ENCODE measurements around the gene RAI1.
A peak's percentile ranks its signal among the peaks of the same experiment; 100 is the strongest.

RAI1 gene

GRCh38 chr17:17836818-17837379 lies 155.6 kb downstream of the RAI1 start, which contains the start of gene SREBF1:
TSS of gene SREBF1 (minus strand) at chr17:17836986. CDS start at chr17:17836817, 169 bp downstream.
- DNase-seq = peak in 1 of 2 donors; percentile 46

GRCh38 chr17:17837380-17837821 lies 156.1 kb downstream of the RAI1 start:
- no peak for DNase-seq

- DNase-seq = no peak
Observed at GRCh38 chr17:17837966-17838962, 157.0 kb downstream of the RAI1 start.

DNA sequence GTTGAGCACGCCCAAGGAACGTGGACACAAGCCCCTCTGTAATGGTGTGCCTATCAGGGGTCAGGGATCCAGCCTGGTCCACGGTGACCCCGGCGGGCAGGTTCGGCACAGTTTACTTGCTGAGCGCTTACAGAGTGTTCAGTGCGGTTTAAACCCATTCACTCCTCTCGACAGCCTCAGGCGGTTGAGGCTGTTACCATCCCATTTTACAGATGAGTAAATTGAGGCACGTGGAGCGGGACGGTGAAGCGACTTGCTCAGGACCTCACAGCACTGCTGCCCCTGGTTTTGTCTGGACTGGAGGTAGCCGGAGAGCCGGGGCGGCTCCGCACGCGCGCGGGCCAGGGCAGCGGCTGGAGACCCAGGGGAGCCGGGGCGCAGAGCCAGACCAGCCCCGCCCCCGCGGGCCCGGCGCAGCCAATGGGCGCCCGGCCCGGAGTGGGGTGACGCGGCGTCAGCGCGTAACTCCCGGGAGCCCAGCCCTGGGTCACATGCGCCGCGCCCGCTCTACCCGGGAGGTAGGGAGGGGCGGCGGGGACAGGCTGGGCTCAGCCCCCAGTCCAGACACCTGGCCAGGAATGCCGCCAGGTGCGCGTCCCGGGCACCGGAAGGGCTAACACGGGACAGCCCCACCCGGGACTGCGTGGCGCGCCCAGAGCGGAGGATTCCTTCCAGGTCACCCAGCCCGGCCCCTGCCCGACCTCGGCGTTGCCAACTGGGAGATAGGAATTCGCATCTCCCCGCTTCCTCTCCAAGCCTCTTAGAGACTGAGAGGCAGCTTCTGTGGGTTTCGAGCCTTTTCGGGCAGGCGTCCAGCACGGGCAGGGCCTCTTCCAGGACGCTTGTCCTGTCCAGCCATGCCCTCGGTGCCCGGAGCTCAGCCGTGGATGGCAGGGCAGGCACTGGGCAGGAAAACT lies 158.8 kb downstream of the RAI1 start:
- peak; percentile 26 to 63 for DNase-seq

DNA sequence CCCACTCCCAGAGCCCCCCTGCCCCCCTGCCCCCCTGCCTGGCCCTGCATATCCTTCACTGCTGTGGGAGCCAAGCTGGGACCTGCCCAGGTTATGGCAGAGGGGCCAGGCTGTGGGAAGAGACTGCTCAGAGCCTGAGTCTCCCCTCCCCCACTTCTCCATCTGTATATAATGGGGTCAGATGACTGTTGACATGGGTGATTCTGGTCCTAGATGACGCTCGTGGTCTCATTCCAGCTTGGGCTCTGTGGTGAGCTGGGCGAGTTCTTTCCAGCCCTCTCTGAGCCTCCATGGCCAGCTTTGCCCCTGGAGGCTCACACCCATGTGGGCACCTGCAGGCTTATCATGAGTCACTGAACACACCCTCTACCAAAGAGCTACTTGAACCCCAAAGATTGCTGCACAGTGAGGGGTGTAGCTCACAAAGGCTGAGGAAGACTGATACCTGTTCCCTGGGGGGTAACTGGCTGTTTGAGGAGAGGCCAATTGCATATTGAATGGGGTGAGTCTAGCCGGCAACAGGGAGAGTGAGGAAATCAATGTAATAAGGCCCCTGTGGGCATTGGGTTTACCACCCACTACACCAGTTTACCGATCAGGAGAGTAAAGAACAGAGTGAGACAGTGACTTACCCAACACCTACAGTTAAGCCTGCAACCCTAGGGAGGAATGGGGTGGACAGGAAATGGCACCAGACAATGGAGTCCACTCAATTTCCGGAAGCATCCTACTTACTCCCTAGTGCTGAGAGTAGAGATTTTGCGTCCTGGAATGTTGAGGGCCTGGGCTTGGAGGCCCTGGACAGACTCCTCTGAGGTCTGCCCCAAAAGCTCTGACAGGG lies 159.7 kb downstream of the RAI1 start:
- no peak for DNase-seq

DNA sequence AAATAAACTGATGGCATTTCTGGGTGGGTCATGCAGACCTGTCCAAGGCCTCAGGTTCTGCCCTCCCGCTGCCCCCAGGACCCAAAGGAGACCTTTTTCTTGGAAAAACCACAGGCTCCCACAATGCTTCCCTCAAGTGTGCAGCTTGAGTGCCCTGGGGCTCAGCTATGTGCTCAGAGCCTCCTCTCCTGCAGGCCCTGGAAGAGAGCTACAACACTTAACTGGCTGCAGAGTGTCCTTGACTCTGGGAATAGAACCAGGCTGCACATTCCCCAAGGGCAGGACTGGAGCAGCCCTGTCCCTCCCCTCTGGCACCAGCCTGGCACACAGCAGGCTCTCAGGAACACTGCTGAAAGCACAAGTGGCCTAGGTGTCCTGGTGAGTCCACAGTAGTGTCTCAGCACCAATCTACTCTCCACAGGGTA lies 160.4 kb downstream of the RAI1 start:
- no peak for DNase-seq

DNA sequence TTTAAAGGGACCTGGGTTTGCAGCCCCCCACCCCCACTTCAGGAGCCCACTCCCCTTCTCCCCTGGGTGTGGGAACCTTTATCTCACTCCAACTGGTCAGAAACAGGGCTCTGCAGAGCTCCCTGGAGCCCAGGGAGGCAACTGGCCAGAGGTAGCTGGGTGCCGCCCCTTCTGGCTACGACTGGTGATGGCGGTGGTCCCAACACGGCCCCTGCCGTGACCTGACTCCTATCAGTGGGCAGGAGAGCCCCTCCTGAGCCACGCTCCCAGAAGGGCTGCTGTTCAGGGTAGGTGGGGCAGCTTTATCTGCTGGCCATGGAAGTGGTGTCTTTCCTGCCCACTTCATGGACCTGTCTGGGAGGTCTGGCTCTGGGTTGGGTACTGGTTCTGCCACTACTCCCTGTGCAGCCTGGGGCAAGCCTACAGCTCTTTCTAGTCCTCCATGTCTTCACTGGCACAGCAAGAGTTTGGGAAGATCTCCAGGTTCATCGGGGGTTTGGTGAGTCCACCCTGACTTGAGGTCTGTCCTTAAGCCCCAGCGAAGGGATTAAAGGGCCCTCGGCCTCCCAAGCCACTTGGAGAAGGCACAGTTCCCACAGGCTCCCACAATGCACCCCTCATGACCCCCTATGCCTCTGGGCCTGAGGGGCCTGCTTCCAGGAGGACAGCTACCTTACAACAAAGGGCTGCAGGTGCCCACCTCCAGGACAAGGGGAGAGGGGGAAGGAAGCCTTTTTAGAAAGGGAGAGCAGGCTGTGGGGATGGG lies 161.0 kb downstream of the RAI1 start:
- DNase-seq = no peak

- DNase-seq = no peak
Observed at GRCh38 chr17:17843096-17843495, 161.8 kb downstream of the RAI1 start.

- DNase-seq = no peak
Observed at GRCh38 chr17:17844079-17844478, 162.8 kb downstream of the RAI1 start.

DNA sequence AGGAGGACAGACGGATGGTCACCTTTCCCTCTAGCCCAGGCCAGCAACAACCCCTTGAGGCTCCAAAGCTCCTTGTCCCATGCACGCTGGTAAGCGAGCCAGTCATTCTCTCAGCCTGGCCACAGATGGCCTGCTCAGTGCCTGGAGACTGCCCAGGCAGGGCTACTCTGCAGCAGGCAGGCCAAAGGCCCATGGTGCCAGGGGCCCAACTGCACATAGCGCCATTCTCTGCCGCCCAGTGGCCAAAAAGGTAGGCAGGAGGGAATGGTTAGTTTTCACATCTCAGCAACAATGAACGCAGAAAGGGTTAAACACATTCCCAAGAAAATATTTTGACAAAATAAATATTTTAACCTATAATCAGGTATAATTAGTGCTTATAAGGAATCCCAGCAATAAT lies 163.2 kb downstream of the RAI1 start:
- no peak for DNase-seq

- no peak for DNase-seq
Observed at GRCh38 chr17:17845046-17845775, 164.0 kb downstream of the RAI1 start.

GRCh38 chr17:17846003-17846402 lies 164.7 kb downstream of the RAI1 start:
- DNase-seq = no peak

GRCh38 chr17:17846645-17847044 lies 165.4 kb downstream of the RAI1 start:
- DNase-seq = no peak

GRCh38 chr17:17847118-17847689 lies 165.9 kb downstream of the RAI1 start:
- DNase-seq = no peak

DNA sequence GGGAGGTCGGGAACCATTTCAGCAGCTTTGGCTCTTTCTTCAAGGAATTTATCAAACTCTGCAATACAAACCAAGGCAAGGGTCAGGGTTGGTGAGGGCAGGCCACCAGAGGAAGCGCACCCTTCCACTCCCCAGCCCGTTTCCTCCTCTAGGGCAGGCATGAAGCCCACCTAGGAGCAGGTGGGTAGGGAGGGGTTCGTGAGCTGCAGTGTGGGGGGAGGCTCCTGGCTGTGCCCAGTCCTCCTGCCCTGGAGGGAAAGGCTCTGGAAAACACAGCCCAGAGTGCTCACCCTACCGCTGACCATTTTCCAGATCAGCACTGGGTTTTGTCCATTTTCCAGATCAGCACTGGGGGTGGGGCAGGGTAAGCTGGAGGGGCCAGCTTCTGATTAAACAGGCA lies 166.5 kb downstream of the RAI1 start:
- no peak for DNase-seq

DNA sequence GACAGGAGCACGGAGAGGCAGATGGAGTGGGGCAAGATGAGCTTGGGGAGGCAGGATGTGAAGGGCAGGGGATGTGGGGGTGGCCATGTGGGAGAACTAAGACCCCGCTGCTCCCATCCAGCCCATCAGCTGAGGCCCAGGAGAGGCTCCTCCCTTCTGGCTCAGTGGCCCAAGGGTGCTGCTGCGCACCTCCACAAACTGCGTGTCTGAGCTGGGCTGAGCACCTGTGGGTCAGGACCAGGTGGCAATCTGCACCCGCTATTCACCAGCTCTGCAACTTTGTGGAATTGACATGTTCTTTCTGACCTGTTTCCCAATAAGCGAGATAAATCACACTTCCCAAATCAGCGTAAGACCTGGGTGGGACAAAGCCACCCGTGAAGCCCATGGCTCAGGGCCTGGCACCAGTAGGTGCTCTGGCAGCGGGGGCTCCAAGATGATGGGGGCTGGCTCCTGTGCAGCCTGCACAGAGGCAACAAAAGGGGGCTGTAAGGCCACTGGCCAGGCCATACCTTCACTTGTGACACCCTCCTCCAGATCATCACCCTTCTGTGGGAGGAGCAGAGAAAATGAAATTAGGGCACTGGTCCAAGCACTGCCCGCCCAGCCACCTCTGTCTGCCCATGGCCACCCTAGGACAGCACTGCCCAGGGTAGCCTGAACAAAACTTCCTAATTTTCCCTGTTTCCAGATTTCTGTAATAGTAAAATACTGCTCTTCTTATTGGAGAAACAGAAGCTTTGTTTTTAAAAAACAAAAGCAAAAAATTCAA lies 167.2 kb downstream of the RAI1 start:
- no peak for DNase-seq

DNA sequence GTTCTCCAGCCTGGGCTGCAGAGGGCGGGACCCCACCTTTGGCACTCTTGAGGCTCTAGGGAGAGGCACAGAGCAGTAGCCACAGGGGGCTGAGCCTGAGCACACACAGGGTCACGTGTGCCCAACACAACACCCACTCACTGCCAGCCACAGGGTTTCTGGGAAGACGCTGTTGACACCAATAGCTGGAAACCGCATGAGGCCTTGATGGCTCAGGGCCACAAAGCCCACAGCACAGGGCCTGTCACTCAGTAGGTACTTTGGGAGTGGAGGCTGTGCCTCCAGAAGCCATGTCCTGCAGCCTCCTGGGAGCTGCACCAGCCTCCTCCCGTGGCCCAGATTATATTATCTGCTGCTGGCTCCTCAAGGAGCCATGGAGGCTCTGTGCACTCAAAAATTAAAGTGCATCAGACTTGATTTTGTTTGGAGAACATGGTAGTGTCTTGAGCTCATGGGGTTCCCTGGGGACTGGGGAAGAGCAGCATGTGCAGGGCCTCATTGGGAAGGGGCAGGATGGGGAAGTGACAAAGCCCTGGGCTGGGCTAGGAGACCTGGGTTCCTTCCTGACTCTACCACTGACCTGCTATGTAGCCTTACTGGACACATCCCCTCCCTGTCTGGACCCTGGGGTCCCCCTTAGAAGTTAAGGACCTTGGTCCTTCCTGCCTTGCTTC lies 168.0 kb downstream of the RAI1 start:
- DNase-seq = no peak

DNA sequence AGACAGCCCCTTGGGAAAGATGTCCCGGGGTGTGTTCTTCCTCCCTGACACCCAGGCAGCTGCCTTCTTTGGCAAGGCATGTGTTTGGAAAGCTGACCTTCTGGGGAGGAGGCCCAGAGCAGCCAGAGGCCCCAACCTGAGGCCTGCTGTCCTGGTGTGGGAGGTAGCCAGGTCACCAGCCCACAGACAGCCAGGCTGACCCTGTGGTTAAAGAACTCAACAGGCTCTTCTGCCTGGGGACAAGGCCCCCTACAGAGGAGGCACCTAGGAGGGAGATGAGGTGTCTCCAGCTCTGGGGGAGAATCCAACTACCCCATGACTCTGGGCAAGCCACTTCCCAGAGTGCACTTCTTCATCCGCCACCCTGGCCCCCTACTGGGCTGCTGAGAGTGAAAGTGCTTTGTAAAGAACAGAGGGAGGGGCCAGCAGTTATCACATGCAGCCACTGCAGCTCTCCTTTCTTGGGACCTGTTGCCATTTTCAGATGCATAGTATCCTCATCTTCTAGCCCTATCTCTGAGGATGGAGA lies 168.7 kb downstream of the RAI1 start:
- peak in 1 of 2 donors; percentile 59 for DNase-seq
